SU-DHL-6 (cell line): Measurements from ENCODE around the gene OSTM1.

ENCODE experiments used
- H2AFZ ChIP-seq: fragments of 200-600 bp; sonication (generic); 2 replicates; pipeline ENCODE4 v1.6.1; 2014; ENCODE audit warnings: low read depth, mild to moderate bottlenecking, moderate library complexity, mixed read lengths, antibody characterized with exemption, low read length; ENCODE audit not compliant: severe bottlenecking
- H3F3A ChIP-seq: fragments of 200-600 bp; shearing (Covaris generic); 2 replicates; pipeline ENCODE4 v1.6.0; 2016; ENCODE audit warnings: antibody characterized with exemption, mild to moderate bottlenecking; ENCODE audit not compliant: insufficient read depth
- H3K27ac ChIP-seq: fragments of 200-600 bp; sonication (generic); 2 replicates; pipeline ENCODE4 v1.5.1; 2016; ENCODE audit warnings: low read depth, mild to moderate bottlenecking, low read length, moderate library complexity, mixed read lengths
- H3K27me3 ChIP-seq: fragments of 200-600 bp; sonication (generic), shearing (Covaris generic); 2 replicates; pipeline ENCODE4 v1.6.0; 2014; ENCODE audit warnings: mild to moderate bottlenecking, low read length
- H3K36me3 ChIP-seq: fragments of 200-600 bp; sonication (generic); 2 replicates; pipeline ENCODE4 v1.6.1; 2014; ENCODE audit warnings: mild to moderate bottlenecking, low read length, mixed read lengths
- H3K4me2 ChIP-seq: fragments of 300-600, 200-600 bp; shearing (Covaris generic), sonication (generic); 2 replicates; pipeline ENCODE4 v1.6.0; 2014; ENCODE audit warnings: low read length, low read depth, mild to moderate bottlenecking; ENCODE audit not compliant: poor library complexity, severe bottlenecking
- H3K4me3 ChIP-seq: fragments of 200-600 bp; sonication (generic); 2 replicates; pipeline ENCODE4 v1.5.1; 2014; ENCODE audit warnings: antibody characterized with exemption, low read length, mild to moderate bottlenecking, mixed read lengths; ENCODE audit not compliant: insufficient read depth, poor library complexity, severe bottlenecking
- H3K79me2 ChIP-seq: fragments of 200-600 bp; sonication (generic); 2 replicates; pipeline ENCODE4 v1.6.1; 2014; ENCODE audit warnings: mild to moderate bottlenecking, low read length, moderate library complexity; ENCODE audit not compliant: insufficient read depth
- H3K9ac ChIP-seq: fragments of 200-600 bp; sonication (generic); 2 replicates; pipeline ENCODE4 v1.7.0; 2014; ENCODE audit warnings: mild to moderate bottlenecking, low read length
- H3K9me2 ChIP-seq: fragments of 200-600 bp; sonication (generic); replicated peaks from 2 replicates; pipeline ENCODE4 v1.6.1; 2014; ENCODE audit warnings: low read length; ENCODE audit not compliant: insufficient read depth
- H3K9me3 ChIP-seq: fragments of 200-600 bp; sonication (generic); 2 replicates; pipeline ENCODE4 v1.6.1; 2014; ENCODE audit warnings: low read length, mixed read lengths; ENCODE audit not compliant: insufficient read depth
- H4K20me1 ChIP-seq: fragments of 200-600 bp; sonication (generic); 2 replicates; pipeline ENCODE4 v1.6.1; 2014; ENCODE audit warnings: low read depth, mild to moderate bottlenecking, antibody characterized with exemption, low read length, moderate library complexity, mixed read lengths
- CTCF ChIP-seq: fragments of 200-600 bp; sonication (generic); IDR thresholded peaks from one replicate; pipeline ENCODE4 v1.5.1; 2017; ENCODE audit warnings: antibody characterized with exemption, mild to moderate bottlenecking, low read length, moderate library complexity; ENCODE audit not compliant: insufficient read depth, poor library complexity, severe bottlenecking
- EZH2phosphoT487 ChIP-seq: fragments of 200-600 bp; sonication (generic), shearing (Covaris generic); conservative IDR thresholded peaks from 2 replicates; pipeline ENCODE4 v1.6.1; 2018; ENCODE audit warnings: mild to moderate bottlenecking, antibody characterized with exemption, low read length, moderate library complexity, mixed read lengths

OSTM1 gene

GRCh38 chr6:108005961-108006360 lies 68.6 kb downstream of the OSTM1 start:
- Histone ChIP-seq H4K20me1 (no peaks in the 10 kb centered on the region), H3K79me2 (no peaks in the 10 kb centered on the region), H3K4me3 (no peak overlapping the region), H2AFZ (no peak overlapping the region), H3K36me3 (no peaks in the 10 kb centered on the region), H3K9me3 (no peaks in the 10 kb centered on the region), H3K27me3 (no peaks in the 10 kb centered on the region), H3F3A (no peaks in the 10 kb centered on the region), H3K9ac (no peak overlapping the region), H3K27ac (no peak overlapping the region), H3K4me2 (no peak overlapping the region), H3K9me2 (no peaks in the 10 kb centered on the region)
- TF ChIP-seq EZH2phosphoT487 (no peak), CTCF (no peak)

GRCh38 chr6:108004861-108005260 lies 69.7 kb downstream of the OSTM1 start:
- Histone ChIP-seq H2AFZ (no peak overlapping the region), H3K27me3 (no peaks in the 10 kb centered on the region), H3K4me3 (no peak overlapping the region), H3K27ac (no peak overlapping the region), H3K9me2 (no peaks in the 10 kb centered on the region), H3K36me3 (no peaks in the 10 kb centered on the region), H4K20me1 (no peaks in the 10 kb centered on the region), H3K79me2 (no peaks in the 10 kb centered on the region), H3K9me3 (no peaks in the 10 kb centered on the region), H3K4me2 (no peak overlapping the region), H3F3A (no peaks in the 10 kb centered on the region), H3K9ac (no peak overlapping the region)
- TF ChIP-seq EZH2phosphoT487 (no peak), CTCF (no peak)

GRCh38 chr6:108002365-108003221 lies 71.9 kb downstream of the OSTM1 start:
- no peak overlapping the region for H3K27ac ChIP-seq
- no peak overlapping the region for H3K4me3 ChIP-seq
- no peaks in the 10 kb centered on the region for H3K79me2 ChIP-seq
- no peak overlapping the region for H3K4me2 ChIP-seq
- H2AFZ ChIP-seq, result peak overlapping the region; percentile 29
- H3K9me3 ChIP-seq, result no peaks in the 10 kb centered on the region
- no peak overlapping the region for H3K9ac ChIP-seq
- no peaks in the 10 kb centered on the region for H3K36me3 ChIP-seq
- H3F3A ChIP-seq, result no peaks in the 10 kb centered on the region
- H4K20me1 ChIP-seq, result no peaks in the 10 kb centered on the region
- H3K9me2 ChIP-seq, result no peaks in the 10 kb centered on the region
- TF ChIP-seq CTCF (no peak), EZH2phosphoT487 (no peak)
- H3K27me3 ChIP-seq, result no peaks in the 10 kb centered on the region
